ENCODE measurements around the gene CDK19. TPM values are rescaled to one million over a fixed set of nuclear protein-coding genes. Genes with fewer than 3 reads are reported as not detected.

The CDK19 gene
- polyA plus RNA-seq, 1 donor from 2014 or later: 40.7 TPM

DNA sequence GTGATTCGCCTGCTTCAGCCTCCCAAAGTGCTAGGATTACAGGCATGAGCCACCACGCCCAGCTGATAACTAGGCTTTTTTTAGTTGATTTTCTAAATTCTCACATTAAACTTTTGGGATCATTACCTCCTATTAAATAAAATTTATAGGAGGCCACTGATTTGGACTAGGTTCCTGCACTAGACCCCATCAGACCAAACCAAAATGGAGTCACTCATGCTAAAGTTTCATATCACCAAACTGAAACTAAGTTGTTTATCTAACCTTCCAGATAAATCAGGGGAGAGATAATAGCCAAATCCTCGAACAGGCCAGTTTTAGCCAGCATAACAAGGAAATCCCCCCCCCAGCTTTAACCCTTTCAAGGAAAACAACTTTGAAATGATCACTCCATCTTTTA lies 240.5 kb downstream of the CDK19 start:
- no peak overlapping the region for H3K9ac ChIP-seq (ENCODE audit: low read length)
- no peak overlapping the region for H2AFZ ChIP-seq (ENCODE audit: low read depth, low read length)
- H3F3A ChIP-seq (ENCODE audit: insufficient read depth, low read length, poor library complexity, severe bottlenecking): no peaks in the 10 kb centered on the region
- H3K9me3 ChIP-seq (ENCODE audit: low read length): no peaks in the 10 kb centered on the region
- no peaks in the 10 kb centered on the region for H4K20me1 ChIP-seq (ENCODE audit: insufficient read depth)
- no peaks in the 10 kb centered on the region for H3K9me2 ChIP-seq (ENCODE audit: insufficient read depth, low read length)
- TF ChIP-seq EP300 (conservative IDR thresholded peaks at IDR 0.05; ENCODE audit: poor library complexity, severe bottlenecking): no peak
- no peak for TF ChIP-seq TAF1 (IDR thresholded peaks at IDR 0.05; ENCODE audit: low read depth)
- no peaks in the 10 kb centered on the region for H3K36me3 ChIP-seq (ENCODE audit: insufficient read depth, low read length)
- H3K4me2 ChIP-seq (ENCODE audit: low read length): no peak overlapping the region
- no peak overlapping the region for H3K4me3 ChIP-seq (ENCODE audit: low read length)
- no peak overlapping the region for H3K27ac ChIP-seq (ENCODE audit: low read length)
- no peaks in the 10 kb centered on the region for H3K79me2 ChIP-seq (replicated peaks; ENCODE audit: insufficient read depth, low read length)
- H3K27me3 ChIP-seq (ENCODE audit: insufficient read depth, low read depth, low read length): no peaks in the 10 kb centered on the region

DNA sequence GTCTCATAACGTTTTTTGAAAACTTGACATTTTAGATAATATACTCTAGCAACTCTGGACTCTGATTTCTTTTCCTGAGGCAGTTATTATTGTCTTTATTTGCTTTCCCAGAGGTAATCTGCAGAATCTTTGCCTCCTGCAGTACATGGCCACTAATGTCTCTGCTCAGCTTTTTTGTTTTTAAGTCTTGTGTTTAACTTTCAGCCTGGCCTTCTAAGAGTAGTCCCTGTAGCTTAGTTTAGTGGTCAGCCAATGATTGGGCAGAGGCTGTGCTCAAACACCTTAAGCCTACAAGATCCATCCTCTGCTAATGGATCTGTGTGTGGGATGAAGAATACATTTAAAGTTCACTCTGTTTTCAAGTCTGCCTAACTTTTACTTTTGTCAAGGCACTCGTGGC lies 241.7 kb downstream of the CDK19 start:
- Histone ChIP-seq H3K9ac (ENCODE audit: low read length) (no peak overlapping the region), H3K27ac (ENCODE audit: low read length) (no peak overlapping the region), H3K9me2 (ENCODE audit: insufficient read depth, low read length) (no peaks in the 10 kb centered on the region), H3K79me2 (replicated peaks; ENCODE audit: insufficient read depth, low read length) (no peaks in the 10 kb centered on the region), H3K27me3 (ENCODE audit: insufficient read depth, low read depth, low read length) (no peaks in the 10 kb centered on the region), H2AFZ (ENCODE audit: low read depth, low read length) (no peak overlapping the region), H3K9me3 (ENCODE audit: low read length) (no peaks in the 10 kb centered on the region), H4K20me1 (ENCODE audit: insufficient read depth) (no peaks in the 10 kb centered on the region), H3F3A (ENCODE audit: insufficient read depth, low read length, poor library complexity, severe bottlenecking) (no peaks in the 10 kb centered on the region), H3K4me3 (ENCODE audit: low read length) (no peak overlapping the region), H3K36me3 (ENCODE audit: insufficient read depth, low read length) (no peaks in the 10 kb centered on the region), H3K4me2 (ENCODE audit: low read length) (no peak overlapping the region)
- TF ChIP-seq EP300 (conservative IDR thresholded peaks at IDR 0.05; ENCODE audit: poor library complexity, severe bottlenecking) (no peak), TAF1 (IDR thresholded peaks at IDR 0.05; ENCODE audit: low read depth) (no peak), EZH2 (IDR thresholded peaks at IDR 0.05; ENCODE audit: borderline replicate concordance, insufficient read depth, low read length, poor library complexity, severe bottlenecking) (no peak), POLR2AphosphoS5 (IDR thresholded peaks at IDR 0.05) (no peak), MXI1 (conservative IDR thresholded peaks at IDR 0.05; ENCODE audit: poor library complexity, severe bottlenecking) (no peak), RAD21 (conservative IDR thresholded peaks at IDR 0.05) (no peak), SMC3 (conservative IDR thresholded peaks at IDR 0.05; ENCODE audit: poor library complexity) (no peak)
- TF ChIP-seq, protein P1, sequence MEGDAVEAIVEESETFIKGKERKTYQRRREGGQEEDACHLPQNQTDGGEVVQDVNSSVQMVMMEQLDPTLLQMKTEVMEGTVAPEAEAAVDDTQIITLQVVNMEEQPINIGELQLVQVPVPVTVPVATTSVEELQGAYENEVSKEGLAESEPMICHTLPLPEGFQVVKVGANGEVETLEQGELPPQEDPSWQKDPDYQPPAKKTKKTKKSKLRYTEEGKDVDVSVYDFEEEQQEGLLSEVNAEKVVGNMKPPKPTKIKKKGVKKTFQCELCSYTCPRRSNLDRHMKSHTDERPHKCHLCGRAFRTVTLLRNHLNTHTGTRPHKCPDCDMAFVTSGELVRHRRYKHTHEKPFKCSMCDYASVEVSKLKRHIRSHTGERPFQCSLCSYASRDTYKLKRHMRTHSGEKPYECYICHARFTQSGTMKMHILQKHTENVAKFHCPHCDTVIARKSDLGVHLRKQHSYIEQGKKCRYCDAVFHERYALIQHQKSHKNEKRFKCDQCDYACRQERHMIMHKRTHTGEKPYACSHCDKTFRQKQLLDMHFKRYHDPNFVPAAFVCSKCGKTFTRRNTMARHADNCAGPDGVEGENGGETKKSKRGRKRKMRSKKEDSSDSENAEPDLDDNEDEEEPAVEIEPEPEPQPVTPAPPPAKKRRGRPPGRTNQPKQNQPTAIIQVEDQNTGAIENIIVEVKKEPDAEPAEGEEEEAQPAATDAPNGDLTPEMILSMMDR (IDR thresholded peaks at IDR 0.05; ENCODE audit: poor library complexity, severe bottlenecking): no peak

- TF ChIP-seq POLR2AphosphoS5 (IDR thresholded peaks at IDR 0.05) (no peak), EZH2 (IDR thresholded peaks at IDR 0.05; ENCODE audit: borderline replicate concordance, insufficient read depth, low read length, poor library complexity, severe bottlenecking) (no peak), REST (IDR thresholded peaks at IDR 0.05; ENCODE audit: borderline replicate concordance) (no peak), SMC3 (conservative IDR thresholded peaks at IDR 0.05; ENCODE audit: poor library complexity) (no peak), RAD21 (conservative IDR thresholded peaks at IDR 0.05) (no peak), MXI1 (conservative IDR thresholded peaks at IDR 0.05; ENCODE audit: poor library complexity, severe bottlenecking) (no peak), EP300 (conservative IDR thresholded peaks at IDR 0.05; ENCODE audit: poor library complexity, severe bottlenecking) (no peak), TAF1 (IDR thresholded peaks at IDR 0.05; ENCODE audit: low read depth) (no peak)
- TF ChIP-seq, protein P1 (IDR thresholded peaks at IDR 0.05; ENCODE audit: poor library complexity, severe bottlenecking): no peak
- H3K9me2 ChIP-seq (ENCODE audit: insufficient read depth, low read length): no peaks in the 10 kb centered on the region
Measured at GRCh38 chr6:110573136-110573535, 242.1 kb downstream of the CDK19 start.

More at GRCh38 chr6:110573136-110573535, 242.1 kb downstream of the CDK19 start:
- Histone ChIP-seq H3K9ac (ENCODE audit: low read length) (no peak overlapping the region), H2AFZ (ENCODE audit: low read depth, low read length) (no peak overlapping the region), H3K79me2 (replicated peaks; ENCODE audit: insufficient read depth, low read length) (no peaks in the 10 kb centered on the region), H3K9me3 (ENCODE audit: low read length) (no peaks in the 10 kb centered on the region), H3F3A (ENCODE audit: insufficient read depth, low read length, poor library complexity, severe bottlenecking) (no peaks in the 10 kb centered on the region), H3K4me2 (ENCODE audit: low read length) (no peak overlapping the region), H3K4me3 (ENCODE audit: low read length) (no peak overlapping the region), H4K20me1 (ENCODE audit: insufficient read depth) (no peaks in the 10 kb centered on the region), H3K36me3 (ENCODE audit: insufficient read depth, low read length) (no peaks in the 10 kb centered on the region), H3K27me3 (ENCODE audit: insufficient read depth, low read depth, low read length) (no peaks in the 10 kb centered on the region), H3K27ac (ENCODE audit: low read length) (no peak overlapping the region)

Data from neural cell (in vitro differentiated cells).